ENCODE results near the gene MAGI2. TPM values are rescaled to one million over a fixed set of nuclear protein-coding genes. Genes with fewer than 3 reads are reported as not detected.

Gene MAGI2
- total RNA-seq, 1 experiment from 2014 or later, result 14.3 TPM

DNA sequence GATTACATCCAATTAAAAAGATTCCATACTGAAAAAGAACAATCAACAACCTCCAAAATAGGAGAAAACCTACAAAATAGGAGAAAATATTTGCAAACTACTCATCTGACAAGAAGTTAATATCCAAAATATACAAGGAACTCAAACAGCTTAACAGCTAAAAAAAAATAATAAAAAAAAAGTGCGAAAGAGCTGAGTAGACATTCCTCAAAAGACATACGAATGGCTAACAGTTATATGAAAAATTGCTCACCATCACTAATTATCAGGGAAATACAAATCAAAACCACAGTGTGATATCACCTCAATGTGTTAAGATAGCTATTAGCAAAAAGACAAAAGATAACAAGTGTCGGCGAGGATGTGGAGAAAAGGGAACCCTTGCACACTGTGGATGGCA lies 1204.6 kb downstream of the MAGI2 start:
- H2BK20ac ChIP-seq (ENCODE audit: low read depth, low read length, poor library complexity, severe bottlenecking), result no peak overlapping the region
- no peaks in the 10 kb centered on the region for H4K20me1 ChIP-seq (ENCODE audit: control insufficient read depth, insufficient read depth, insufficient read length)
- no peak overlapping the region for H3K4me3 Mint-ChIP-seq
- H3K9me3 ChIP-seq (ENCODE audit: control insufficient read depth, low read depth, low read length), result no peaks in the 10 kb centered on the region
- H3K9ac ChIP-seq (ENCODE audit: extremely low read depth, insufficient read length, low read length), result no peak overlapping the region
- peaks cover 9 to 13% of the 10 kb centered on the region in 2 experiments; a peak in 4 of 5 replicates for H3K9me3 Mint-ChIP-seq
- no peaks in the 10 kb centered on the region for H3K79me1 ChIP-seq (ENCODE audit: insufficient read depth, low read depth, low read length, poor library complexity, severe bottlenecking)
- H2AFZ ChIP-seq (ENCODE audit: low read length), result no peak overlapping the region
- H3K4me1 ChIP-seq (ENCODE audit: insufficient read depth, low read length), result no peaks in the 10 kb centered on the region; the same call in 1 of the 2 replicates
- no peaks in the 10 kb centered on the region for H3K23me2 ChIP-seq (ENCODE audit: insufficient read length, low read depth, low read length, poor library complexity, severe bottlenecking)
- WGBS (ENCODE audit: extremely low coverage, insufficient read length, low lambda C conversion rate), result no CpG with 5 or more reads among the region's 4 CpGs
- H3K56ac ChIP-seq (ENCODE audit: insufficient read length, low read depth, low read length), result no peak overlapping the region
- no peak overlapping the region for H3K18ac ChIP-seq (ENCODE audit: insufficient read length, low read depth, low read length)
- no peak overlapping the region for H3K23ac ChIP-seq (ENCODE audit: insufficient read length, low read depth, low read length)
- no peak overlapping the region for H2BK15ac ChIP-seq (ENCODE audit: low read depth, low read length)
- H2BK120ac ChIP-seq (ENCODE audit: low read depth, low read length, poor library complexity, severe bottlenecking), result no peak overlapping the region
- no peak overlapping the region for H3K27ac ChIP-seq (ENCODE audit: insufficient read length, low read depth, low read length)
- no peaks in the 10 kb centered on the region for H3K27me3 ChIP-seq (ENCODE audit: insufficient read depth, low read length)
- no peak overlapping the region for H3K27ac Mint-ChIP-seq
- H3T11ph ChIP-seq (ENCODE audit: low read length), result no peak overlapping the region
- no peak overlapping the region for H2BK12ac ChIP-seq (ENCODE audit: insufficient read length, low read depth, low read length)
- no peak overlapping the region for H4K5ac ChIP-seq (ENCODE audit: insufficient read length, low read depth, low read length)
- no peak overlapping the region for H3K14ac ChIP-seq (ENCODE audit: insufficient read depth, low read length)
- no peaks in the 10 kb centered on the region for H3K79me2 ChIP-seq (ENCODE audit: insufficient read depth, low read length)
- H3K4me1 Mint-ChIP-seq, result no peaks in the 10 kb centered on the region
- no peak overlapping the region for H2AK5ac ChIP-seq (ENCODE audit: insufficient read length, low read length)
- H2BK5ac ChIP-seq (ENCODE audit: insufficient read length, low read length), result no peak overlapping the region
- H4K8ac ChIP-seq (replicated peaks; ENCODE audit: insufficient read length, low read depth, low read length), result no peak overlapping the region
- H4K91ac ChIP-seq (ENCODE audit: insufficient read length, low read depth, low read length), result no peak overlapping the region
- no peak for DNase-seq
- H3K4ac ChIP-seq (ENCODE audit: low read depth, low read length), result no peak overlapping the region
- peaks cover 7 to 18% (median 14%) of the 10 kb centered on the region in 3 experiments; a peak in 5 of 7 replicates for H3K36me3 Mint-ChIP-seq (ENCODE audit: insufficient read depth in 1 of 3, low read depth in 3 of 3)
- no peaks in the 10 kb centered on the region for H3K27me3 Mint-ChIP-seq (ENCODE audit: low read depth)
- H3K4me2 ChIP-seq (ENCODE audit: insufficient read depth, insufficient read length, low read length), result no peak overlapping the region
- TF ChIP-seq CTCF (conservative IDR thresholded peaks at IDR 0.05), result no peak
